Cardiac muscle cell (in vitro differentiated cells and primary cell): ENCODE measurements around the gene INO80. TPM values are rescaled to one million over a fixed set of nuclear protein-coding genes. Genes with fewer than 3 reads are reported as not detected.
"Not testable (repeated sequence)": the region's sequence is repeated elsewhere in the genome, so short reads cannot be mapped to it uniquely, and the experiment has no call there.

Source experiments
- DNase-seq, 2 donors: peaks; one replicate each; pipeline versions ENCODE4 v3.0.0 to v3.0.0-alpha.2; 2010 to 2017; ENCODE audit warnings: low read depth in 1 of 2, low spot score in 1 of 2
- H3K27ac ChIP-seq: fragments of 200-600 bp; sonication (generic); 2 replicates; pipeline ENCODE4 v1.5.1; 2016
- H3K27me3 ChIP-seq: fragments of 200-600 bp; sonication (generic); 2 replicates; pipeline ENCODE4 v1.6.0; 2016; ENCODE audit warnings: control low read depth
- H3K36me3 ChIP-seq: fragments of 200-600 bp; sonication (generic); 2 replicates; pipeline ENCODE4 v1.5.1; 2016; ENCODE audit warnings: control low read depth
- H3K4me1 ChIP-seq: fragments of 200-600 bp; sonication (generic); 2 replicates; pipeline ENCODE4 v1.8.1; 2017; ENCODE audit warnings: low read depth, mild to moderate bottlenecking, mixed run types
- H3K4me3 ChIP-seq: fragments of 200-600 bp; sonication (generic); 2 replicates; pipeline ENCODE4 v1.5.1; 2016; ENCODE audit warnings: mild to moderate bottlenecking
- H3K9me3 ChIP-seq: fragments of 200-600 bp; sonication (generic); 2 replicates; pipeline ENCODE4 v1.5.1; 2017; ENCODE audit warnings: low read depth, mild to moderate bottlenecking, control low read depth
- CTCF ChIP-seq: IDR thresholded peaks from 2 replicates; pipeline ENCODE4 v1.5.1; 2012; ENCODE audit warnings: low read depth, mild to moderate bottlenecking, low read length
- polyA plus RNA-seq: library from polyadenylated mRNA; unstranded; fragments of >200 nt; fragmentation: Nextera tagmentation; extraction: Ambion mirVana; gene quantifications from 2 replicates; pipeline ENCODE4 v1.2.1, GENCODE V29; 2016
- total RNA-seq: library from RNA; depleted of rRNA; stranded (reverse); fragments of >200 nt; gene quantifications from 2 replicates; pipeline ENCODE4 v1.2.3, GENCODE V29; 2016

Gene INO80
- total and polyA plus RNA-seq, 2 experiments from 2014 or later, result 6.0 to 14.0 TPM

DNA sequence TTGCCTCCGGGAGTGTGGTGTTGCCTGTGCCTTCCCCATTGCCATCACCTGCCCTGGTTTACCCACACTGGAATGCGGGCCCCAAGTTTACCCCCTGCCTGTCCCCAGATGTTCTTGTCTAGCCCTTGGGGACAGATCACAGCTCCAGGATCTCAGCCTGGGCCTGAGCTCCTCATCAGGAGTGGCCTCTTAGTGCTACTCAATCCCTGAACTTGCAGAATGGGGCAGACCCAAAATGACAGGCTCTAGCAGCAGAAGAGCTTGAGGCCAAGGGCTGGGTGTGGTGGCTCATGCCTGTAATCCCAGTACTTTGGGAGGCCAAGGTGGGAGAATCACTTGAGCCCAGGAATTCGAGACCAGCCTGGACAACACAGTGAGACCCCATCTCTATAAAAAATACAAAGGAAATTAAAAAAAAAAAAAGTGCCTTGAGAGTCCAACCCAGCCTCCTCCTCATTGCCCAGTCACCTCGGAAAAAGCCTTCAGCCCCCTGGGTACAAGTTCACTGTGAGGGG, 159.0 kb downstream of the INO80 start:
- no peak overlapping the region for H3K27ac ChIP-seq
- no peaks in the 10 kb centered on the region for H3K4me1 ChIP-seq
- no peaks in the 10 kb centered on the region for H3K27me3 ChIP-seq

DNA sequence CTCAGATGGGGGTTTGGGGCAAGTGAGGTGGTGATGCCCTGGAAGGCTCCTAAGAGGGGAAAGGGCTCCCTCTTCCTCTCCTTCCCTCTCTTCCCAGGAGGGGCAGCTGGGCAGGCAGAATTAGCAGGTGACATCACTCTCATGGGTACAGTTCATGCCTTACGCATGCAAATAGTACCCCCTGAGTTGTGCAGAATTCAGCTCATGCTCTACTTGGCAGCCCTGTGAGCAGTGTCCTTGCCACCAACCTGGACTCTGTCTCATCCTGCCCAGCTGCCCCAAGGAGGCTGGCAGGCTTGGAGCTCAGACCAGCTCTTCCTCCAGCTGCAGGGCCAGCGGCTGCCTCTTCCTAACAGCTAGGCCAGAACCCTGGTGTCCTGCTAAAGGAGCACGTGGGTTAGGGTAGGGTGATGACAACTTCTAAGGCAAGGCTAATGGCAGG, 159.5 kb downstream of the INO80 start:
- Histone ChIP-seq H3K27me3 (no peaks in the 10 kb centered on the region), H3K9me3 (no peaks in the 10 kb centered on the region), H3K36me3 (no peaks in the 10 kb centered on the region), H3K27ac (no peak overlapping the region), H3K4me1 (no peaks in the 10 kb centered on the region), H3K4me3 (no peak overlapping the region)
- no peak for DNase-seq
- no peak for TF ChIP-seq CTCF

More for the DNA sequence above, 159.0 kb downstream of the INO80 start:
- Histone ChIP-seq H3K9me3 (no peaks in the 10 kb centered on the region), H3K36me3 (no peaks in the 10 kb centered on the region), H3K4me3 (no peak overlapping the region)
- no peak for TF ChIP-seq CTCF
- no peak for DNase-seq

DNA sequence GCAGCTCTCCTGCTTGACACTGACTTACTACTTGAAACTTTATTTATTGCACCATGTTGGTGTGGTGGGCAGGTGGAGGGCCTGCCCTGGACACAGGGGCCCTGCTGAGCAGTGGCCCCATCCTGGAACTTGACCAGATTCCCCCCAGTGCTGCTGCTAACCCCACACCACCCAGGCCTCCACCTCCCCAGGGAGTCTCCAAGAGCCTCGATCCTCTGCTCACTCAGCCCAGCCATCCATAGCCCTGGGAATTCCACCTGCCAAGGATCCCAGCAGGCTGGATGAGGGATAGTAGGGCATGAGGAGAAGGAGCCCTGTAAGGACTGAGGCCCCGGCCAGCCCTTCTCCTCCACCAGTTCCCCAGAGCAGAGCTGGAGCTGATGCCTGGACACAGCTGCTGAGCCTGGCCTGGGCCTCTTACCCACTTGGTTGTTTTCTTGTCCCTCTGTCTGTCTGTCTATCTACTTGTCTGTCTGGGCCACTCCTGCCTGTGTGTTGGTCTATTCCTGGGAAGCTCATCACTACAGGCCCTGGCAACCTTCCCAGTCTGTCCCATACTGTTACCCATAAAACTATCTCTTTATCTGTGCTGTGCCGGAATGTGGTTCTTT, 160.0 kb downstream of the INO80 start:
- Histone ChIP-seq H3K4me3 (no peak overlapping the region), H3K4me1 (no peaks in the 10 kb centered on the region), H3K9me3 (no peaks in the 10 kb centered on the region), H3K27me3 (no peaks in the 10 kb centered on the region), H3K36me3 (no peaks in the 10 kb centered on the region), H3K27ac (no peak overlapping the region)
- TF ChIP-seq CTCF, result no peak
- no peak for DNase-seq

DNA sequence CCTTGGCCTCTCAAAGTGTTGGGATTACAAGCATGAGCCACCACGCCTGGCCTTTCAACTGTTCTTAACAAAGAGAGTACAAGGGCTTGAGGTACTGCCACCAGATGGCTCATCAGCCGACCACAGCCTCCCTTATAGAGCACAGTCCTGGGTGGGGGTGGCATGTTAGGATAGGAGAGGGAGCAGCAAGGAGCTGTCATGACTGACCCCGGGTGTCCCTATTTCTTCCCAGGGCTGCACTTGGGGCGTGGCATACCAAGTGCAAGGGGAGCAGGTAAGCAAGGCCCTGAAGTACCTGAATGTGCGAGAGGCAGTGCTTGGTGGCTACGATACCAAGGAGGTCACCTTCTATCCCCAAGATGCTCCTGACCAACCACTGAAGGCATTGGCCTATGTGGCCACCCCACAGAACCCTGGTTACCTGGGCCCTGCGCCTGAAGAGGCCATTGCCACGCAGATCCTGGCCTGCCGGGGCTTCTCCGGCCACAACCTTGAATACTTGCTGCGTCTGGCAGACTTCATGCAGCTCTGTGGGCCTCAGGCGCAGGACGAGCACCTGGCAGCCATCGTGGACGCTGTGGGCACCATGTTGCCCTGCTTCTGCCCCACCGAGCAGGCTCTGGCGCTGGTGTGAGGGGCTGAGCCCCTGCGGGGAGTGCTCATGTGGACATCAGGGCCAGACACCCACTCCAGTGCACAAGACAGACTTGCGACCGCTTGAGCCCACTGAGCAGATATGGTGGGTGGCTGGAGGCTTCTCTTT, 160.8 kb downstream of the INO80 start:
- Histone ChIP-seq H3K27me3 (no peaks in the 10 kb centered on the region), H3K4me3 (no peak overlapping the region), H3K27ac (no peak overlapping the region), H3K9me3 (no peaks in the 10 kb centered on the region), H3K4me1 (no peaks in the 10 kb centered on the region), H3K36me3 (no peaks in the 10 kb centered on the region)
- no peak for DNase-seq
- no peak for TF ChIP-seq CTCF

- not testable (repeated sequence) for H3K4me3 ChIP-seq, H3K36me3 ChIP-seq, DNase-seq, H3K4me1 ChIP-seq, H3K27ac ChIP-seq, H3K9me3 ChIP-seq, H3K27me3 ChIP-seq
Measured at GRCh38 chr15:40954158-40954848, 161.8 kb downstream of the INO80 start.
